Keratinocyte (primary cell): ENCODE data around the gene AGFG1. TPM values are rescaled to one million over a fixed set of nuclear protein-coding genes. Genes with fewer than 3 reads are reported as not detected.

Experiments used
- DNase-seq: peaks from one replicate; pipeline ENCODE4 v3.0.0-alpha.2; 2011; ENCODE audit warnings: low read depth, missing footprints, low spot score
- FAIRE-seq: peaks from 2 replicates; lab custom pipeline; 2011; peaks lifted over from hg19 to GRCh38; lab: Jason Lieb, UNC
- H2AFZ ChIP-seq: 2 replicates; pipeline ENCODE4 v1.6.0; 2012; ENCODE audit warnings: low read length, control low read depth, inconsistent platforms; ENCODE audit not compliant: control insufficient read depth
- H3K27ac ChIP-seq: 2 replicates; pipeline ENCODE4 v1.5.1; 2011; ENCODE audit warnings: low read length; ENCODE audit not compliant: control insufficient read depth, insufficient read depth
- H3K27me3 ChIP-seq: 3 replicates; pipeline ENCODE4 v1.6.0; 2011; ENCODE audit warnings: low read length; ENCODE audit not compliant: control insufficient read depth, insufficient read depth; ENCODE audit errors: extremely low read depth
- H3K36me3 ChIP-seq, 2 experiments: 2 replicates in 1 of 2; 3 replicates in 1 of 2; pipeline ENCODE4 v1.5.1; 2011; ENCODE audit warnings: low read length in 2 of 2, mild to moderate bottlenecking in 1 of 2; ENCODE audit not compliant: control insufficient read depth in 2 of 2, insufficient read depth in 2 of 2; ENCODE audit errors: extremely low read depth in 1 of 2
- H3K4me1 ChIP-seq: 3 replicates; pipeline ENCODE4 v1.5.1; 2011; ENCODE audit warnings: low read length; ENCODE audit not compliant: control insufficient read depth, insufficient read depth; ENCODE audit errors: extremely low read depth
- H3K4me2 ChIP-seq: 3 replicates; pipeline ENCODE4 v1.6.0; 2011; ENCODE audit warnings: low read depth, low read length; ENCODE audit not compliant: control insufficient read depth, insufficient read depth; ENCODE audit errors: extremely low read depth
- H3K4me3 ChIP-seq, 3 experiments: fragments of 200-600 bp in 1 of 3; sonication (generic) in 1 of 3; 2 replicates in 2 of 3; 3 replicates in 1 of 3; pipeline ENCODE4 v1.5.1; 2011 to 2016; ENCODE audit warnings: low read length in 3 of 3, mild to moderate bottlenecking in 3 of 3, control low read depth in 2 of 3, inconsistent platforms in 1 of 3, low read depth in 1 of 3, mixed read lengths in 1 of 3, mixed run types in 1 of 3, moderate library complexity in 1 of 3; ENCODE audit not compliant: control insufficient read depth in 2 of 3, insufficient read depth in 2 of 3; ENCODE audit errors: extremely low read depth in 1 of 3
- H3K79me2 ChIP-seq: 2 replicates; pipeline ENCODE4 v1.6.0; 2012; ENCODE audit warnings: low read length; ENCODE audit not compliant: control insufficient read depth, insufficient read depth
- H3K9ac ChIP-seq: 3 replicates; pipeline ENCODE4 v1.6.0; 2011; ENCODE audit warnings: low read length; ENCODE audit not compliant: control insufficient read depth, insufficient read depth; ENCODE audit errors: extremely low read depth
- H3K9me1 ChIP-seq: 3 replicates; pipeline ENCODE4 v1.6.0; 2011; ENCODE audit warnings: low read length; ENCODE audit not compliant: control insufficient read depth, insufficient read depth; ENCODE audit errors: extremely low read depth
- H3K9me3 ChIP-seq: 2 replicates; pipeline ENCODE4 v1.5.1; 2012; ENCODE audit warnings: low read depth, low read length; ENCODE audit not compliant: control insufficient read depth
- H4K20me1 ChIP-seq: 3 replicates; pipeline ENCODE4 v1.6.0; 2011; ENCODE audit warnings: low read length; ENCODE audit not compliant: control insufficient read depth, insufficient read depth; ENCODE audit errors: extremely low read depth
- EZH2 ChIP-seq: IDR thresholded peaks from one replicate; pipeline ENCODE4 v1.6.1; 2012; ENCODE audit warnings: inconsistent platforms, mild to moderate bottlenecking, low read length, moderate library complexity
- dilution Hi-C: fragments of 300-500 bp; cut with MboI; formaldehyde crosslinking; loops from one replicate; pipeline ENCODE4 v1.7.0; 2020; ENCODE audit warnings: low sequenced_read_pairs; ENCODE audit not compliant: extremely low pct_ligation_motif_present
- polyA minus RNA-seq, 3 experiments: library from RNA; depleted of rRNA, polyadenylated mRNA; stranded (reverse); fragments of >200 nt; gene quantifications; 1 replicate in 1 of 3; 2 replicates in 1 of 3; 3 replicates in 1 of 3; pipeline ENCODE4 v1.2.3, GENCODE V29; 2011
- polyA plus RNA-seq, 5 experiments: library from polyadenylated mRNA; depleted of rRNA in 3 of 5; stranded (reverse) in 3 of 5; stranded (forward) in 1 of 5; unstranded in 1 of 5; fragments of >200 nt; gene quantifications; 1 replicate in 1 of 5; 2 replicates in 3 of 5; 3 replicates in 1 of 5; pipeline versions ENCODE4 v1.2.1 to v1.2.3, GENCODE V29; 2011 to 2012; ENCODE audit warnings: missing spikeins in 2 of 5, low read depth in 1 of 5, low replicate concordance in 1 of 5
- TF ChIP-seq, protein P1 (sequence below), 3 experiments: IDR thresholded peaks in 1 of 3; conservative IDR thresholded peaks in 1 of 3; optimal IDR thresholded peaks in 1 of 3; 2 replicates in 2 of 3; 3 replicates in 1 of 3; pipeline versions ENCODE3 to v1.5.1; 2011; ENCODE audit warnings: low read length in 3 of 3, mild to moderate bottlenecking in 3 of 3, moderate library complexity in 2 of 3, control low read depth in 1 of 3, inconsistent platforms in 1 of 3; ENCODE audit not compliant: insufficient read depth in 2 of 3; ENCODE audit errors: extremely low read depth in 1 of 3

The AGFG1 gene, protein sequence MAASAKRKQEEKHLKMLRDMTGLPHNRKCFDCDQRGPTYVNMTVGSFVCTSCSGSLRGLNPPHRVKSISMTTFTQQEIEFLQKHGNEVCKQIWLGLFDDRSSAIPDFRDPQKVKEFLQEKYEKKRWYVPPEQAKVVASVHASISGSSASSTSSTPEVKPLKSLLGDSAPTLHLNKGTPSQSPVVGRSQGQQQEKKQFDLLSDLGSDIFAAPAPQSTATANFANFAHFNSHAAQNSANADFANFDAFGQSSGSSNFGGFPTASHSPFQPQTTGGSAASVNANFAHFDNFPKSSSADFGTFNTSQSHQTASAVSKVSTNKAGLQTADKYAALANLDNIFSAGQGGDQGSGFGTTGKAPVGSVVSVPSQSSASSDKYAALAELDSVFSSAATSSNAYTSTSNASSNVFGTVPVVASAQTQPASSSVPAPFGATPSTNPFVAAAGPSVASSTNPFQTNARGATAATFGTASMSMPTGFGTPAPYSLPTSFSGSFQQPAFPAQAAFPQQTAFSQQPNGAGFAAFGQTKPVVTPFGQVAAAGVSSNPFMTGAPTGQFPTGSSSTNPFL
- 111 to 125 TPM (median 111 TPM) in 3 replicates for polyA plus RNA-seq
- 34.8 TPM for polyA plus RNA-seq (2011; ENCODE audit: low read depth)
- 77.3 and 156 TPM in 2 replicates for polyA plus RNA-seq (2011; cell fraction: cytosol; rRNA removed)
- 67.4 and 76.8 TPM in 2 replicates for polyA plus RNA-seq (2011; cell fraction: nucleus; rRNA removed)
- 63.9 and 75.2 TPM in 2 replicates for polyA plus RNA-seq (2012; ENCODE audit: low replicate concordance)
- polyA minus RNA-seq: 170 to 251 TPM (median 221 TPM) in 3 replicates
- 108 TPM for polyA minus RNA-seq (2011; cell fraction: cytosol; rRNA and poly(A)+ RNA removed)
- 60.2 and 123 TPM in 2 replicates for polyA minus RNA-seq (2011; cell fraction: nucleus; rRNA and poly(A)+ RNA removed)

DNA sequence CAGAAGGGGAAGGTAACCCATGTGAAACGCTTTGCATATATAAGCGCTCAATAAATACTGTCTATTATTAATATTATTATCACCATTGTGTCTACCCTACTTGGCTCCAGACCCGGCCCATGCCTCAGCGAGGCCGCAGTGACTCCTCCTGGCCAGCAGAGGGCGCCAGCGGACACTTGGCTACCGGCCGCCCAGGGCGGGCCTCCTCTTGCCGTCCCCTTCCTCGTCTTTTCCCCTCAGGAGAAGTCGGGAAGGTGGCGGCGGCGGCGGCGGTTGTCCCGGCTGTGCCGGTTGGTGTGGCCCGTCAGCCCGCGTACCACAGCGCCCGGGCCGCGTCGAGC is at the start of gene AGFG1:
Gene AGFG1, plus strand, starts transcription at position 233 of the 341 bp plus-strand sequence. CDS start 266 bp downstream, outside the sequence.
- Histone ChIP-seq H3K4me2 (peak within 1 kb of the TSS; percentile 92), H3K27ac (peak within 1 kb of the TSS; percentile 74), H3K79me2 (peaks cover 49% of the 10 kb centered on the region), H3K27me3 (no peaks in the 10 kb centered on the region), H3K36me3 (no peaks in the 10 kb centered on the region), H2AFZ (peak within 1 kb of the TSS; percentile 49), H4K20me1 (peaks cover 7% of the 10 kb centered on the region), H3K9me1 (no peaks in the 10 kb centered on the region), H3K9ac (peak within 1 kb of the TSS; percentile 88), H3K4me1 (peaks cover 17% of the 10 kb centered on the region), H3K9me3 (no peaks in the 10 kb centered on the region), H3K4me3 (peak within 1 kb of the TSS; percentile 65 to 90 (median 81))
- TF ChIP-seq, protein P1, sequence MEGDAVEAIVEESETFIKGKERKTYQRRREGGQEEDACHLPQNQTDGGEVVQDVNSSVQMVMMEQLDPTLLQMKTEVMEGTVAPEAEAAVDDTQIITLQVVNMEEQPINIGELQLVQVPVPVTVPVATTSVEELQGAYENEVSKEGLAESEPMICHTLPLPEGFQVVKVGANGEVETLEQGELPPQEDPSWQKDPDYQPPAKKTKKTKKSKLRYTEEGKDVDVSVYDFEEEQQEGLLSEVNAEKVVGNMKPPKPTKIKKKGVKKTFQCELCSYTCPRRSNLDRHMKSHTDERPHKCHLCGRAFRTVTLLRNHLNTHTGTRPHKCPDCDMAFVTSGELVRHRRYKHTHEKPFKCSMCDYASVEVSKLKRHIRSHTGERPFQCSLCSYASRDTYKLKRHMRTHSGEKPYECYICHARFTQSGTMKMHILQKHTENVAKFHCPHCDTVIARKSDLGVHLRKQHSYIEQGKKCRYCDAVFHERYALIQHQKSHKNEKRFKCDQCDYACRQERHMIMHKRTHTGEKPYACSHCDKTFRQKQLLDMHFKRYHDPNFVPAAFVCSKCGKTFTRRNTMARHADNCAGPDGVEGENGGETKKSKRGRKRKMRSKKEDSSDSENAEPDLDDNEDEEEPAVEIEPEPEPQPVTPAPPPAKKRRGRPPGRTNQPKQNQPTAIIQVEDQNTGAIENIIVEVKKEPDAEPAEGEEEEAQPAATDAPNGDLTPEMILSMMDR (optimal IDR thresholded peaks at IDR 0.05 in 1 of 3, IDR thresholded peaks at IDR 0.05 in 1 of 3, conservative IDR thresholded peaks at IDR 0.05 in 1 of 3; ENCODE audit: extremely low read depth in 1 of 3, insufficient read depth in 2 of 3, low read length in 3 of 3): peak; percentile 92 to 99 (median 95)
- no peak for TF ChIP-seq EZH2
- DNase-seq (peak; percentile 25), FAIRE-seq (no peak)
- dilution Hi-C loops: no loop called here

DNA sequence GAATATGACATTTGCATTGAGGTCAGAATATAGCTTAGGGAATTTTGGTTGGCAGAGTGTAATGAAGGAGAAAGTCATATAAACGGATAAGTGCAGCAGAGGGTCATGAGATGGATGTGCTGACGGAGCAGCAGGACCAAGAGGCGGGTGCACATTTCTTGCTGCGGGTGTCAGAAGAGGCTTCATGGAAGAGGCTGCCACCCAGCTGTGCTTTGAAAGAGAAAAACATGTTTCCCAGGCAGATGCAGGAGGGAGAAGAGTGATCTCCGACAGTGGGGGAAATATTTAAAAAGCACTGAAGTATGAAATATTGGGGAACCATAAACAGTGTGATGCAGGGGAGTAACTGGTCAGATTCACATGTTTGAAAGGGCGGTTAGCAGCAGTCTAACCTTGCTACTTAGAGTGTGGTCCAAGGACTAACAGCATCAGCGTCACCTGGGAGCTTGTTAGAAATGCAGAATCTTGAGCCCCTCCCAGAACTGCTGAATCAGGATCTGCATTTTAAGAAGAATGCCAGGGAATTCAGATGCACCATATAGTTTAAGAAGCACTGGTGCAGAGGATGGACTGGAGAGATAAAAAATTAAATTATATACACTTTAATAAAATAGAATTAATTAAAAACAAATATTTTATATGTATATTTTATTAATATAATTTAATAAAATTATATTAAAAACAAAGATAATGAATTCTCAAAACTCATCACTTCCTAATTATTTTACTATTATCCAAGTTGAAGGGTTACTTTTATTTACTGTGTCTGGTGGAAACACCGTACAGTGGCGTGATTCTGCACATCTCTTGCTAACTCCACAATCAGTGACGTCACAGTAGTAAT is 48.1 kb upstream of the AGFG1 start:
- dilution Hi-C loops: no loop called here
- Histone ChIP-seq H3K36me3 (no peaks in the 10 kb centered on the region), H2AFZ (no peak overlapping the region), H3K9me1 (no peaks in the 10 kb centered on the region), H3K4me2 (no peak overlapping the region), H3K27ac (no peak overlapping the region), H3K27me3 (no peaks in the 10 kb centered on the region), H3K4me1 (no peaks in the 10 kb centered on the region), H3K79me2 (no peaks in the 10 kb centered on the region), H3K4me3 (no peak overlapping the region), H3K9ac (no peak overlapping the region), H3K9me3 (no peaks in the 10 kb centered on the region), H4K20me1 (no peaks in the 10 kb centered on the region)
- DNase-seq (no peak), FAIRE-seq (no peak)
- TF ChIP-seq, protein P1 (optimal IDR thresholded peaks at IDR 0.05 in 1 of 3, IDR thresholded peaks at IDR 0.05 in 1 of 3, conservative IDR thresholded peaks at IDR 0.05 in 1 of 3; ENCODE audit: extremely low read depth in 1 of 3, insufficient read depth in 2 of 3, low read length in 3 of 3): no peak
- no peak for TF ChIP-seq EZH2
